Measurements from ENCODE around the gene PPM1H.
"Not testable (repeated sequence)": the region's sequence is repeated elsewhere in the genome, so short reads cannot be mapped to it uniquely, and the experiment has no call there.

Gene PPM1H

DNA sequence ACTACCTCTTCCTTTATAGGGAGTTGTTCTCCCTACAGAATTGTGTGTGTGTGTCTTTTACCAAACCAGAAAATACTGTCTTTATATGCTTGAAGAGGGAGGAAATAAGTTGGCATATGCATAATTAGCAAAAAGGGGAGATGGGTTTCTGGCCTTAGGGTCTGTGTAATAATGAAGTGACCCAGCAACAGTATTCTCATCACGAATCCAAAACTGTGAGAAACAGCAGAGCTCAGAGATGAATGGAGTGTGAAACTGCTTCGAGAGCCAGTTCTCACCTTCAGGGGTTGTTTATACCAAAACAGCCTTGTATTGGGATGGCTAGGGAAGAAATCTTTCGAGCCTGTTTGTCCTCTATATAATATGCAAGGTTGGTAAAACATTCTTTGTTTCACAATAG is 240.8 kb downstream of the PPM1H start:
- DNase-seq = no peak
- in situ Hi-C loops (cut with HindIII; ENCODE audit: low pct_ligation_motif_present, low pct_unique_long_range_greater_than_20kb, low sequenced_read_pairs) = no loop called here

GRCh38 chr12:62693376-62694050 is 241.4 kb downstream of the PPM1H start:
- in situ Hi-C loops (cut with HindIII; ENCODE audit: low pct_ligation_motif_present, low pct_unique_long_range_greater_than_20kb, low sequenced_read_pairs) = no loop called here
- no peak for DNase-seq

GRCh38 chr12:62692884-62693283 is 242.1 kb downstream of the PPM1H start:
- in situ Hi-C loops (cut with HindIII; ENCODE audit: low pct_ligation_motif_present, low pct_unique_long_range_greater_than_20kb, low sequenced_read_pairs) = no loop called here
- DNase-seq = no peak

- in situ Hi-C loops (cut with HindIII; ENCODE audit: low pct_ligation_motif_present, low pct_unique_long_range_greater_than_20kb, low sequenced_read_pairs) = no loop called here
- DNase-seq = no peak
Observed at GRCh38 chr12:62691309-62691708, 243.6 kb downstream of the PPM1H start.

- in situ Hi-C loops (cut with HindIII; ENCODE audit: low pct_ligation_motif_present, low pct_unique_long_range_greater_than_20kb, low sequenced_read_pairs) = no loop called here
- no peak for DNase-seq
Observed at GRCh38 chr12:62689042-62689839, 245.7 kb downstream of the PPM1H start.

DNA sequence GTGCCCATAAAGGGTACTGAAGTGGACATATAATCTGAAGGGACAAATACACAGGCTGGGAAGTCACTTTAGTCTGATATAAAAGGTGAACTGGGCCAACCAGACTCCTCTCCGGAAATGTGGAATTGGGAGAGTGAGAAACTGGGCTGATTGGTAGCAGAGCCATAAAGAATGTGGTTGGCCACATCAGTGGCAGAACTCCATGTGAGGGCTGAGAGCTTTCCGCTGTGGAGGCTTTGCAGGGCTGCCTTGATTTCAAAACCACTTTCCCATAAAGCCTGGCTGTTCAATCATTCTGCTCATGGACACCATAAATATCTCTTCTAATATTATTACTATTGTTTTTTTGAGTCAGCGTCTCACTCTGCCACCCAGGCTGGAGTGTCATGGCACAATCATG is 248.0 kb downstream of the PPM1H start:
- DNase-seq = no peak
- in situ Hi-C loops (cut with HindIII; ENCODE audit: low pct_ligation_motif_present, low pct_unique_long_range_greater_than_20kb, low sequenced_read_pairs) = no loop called here

- DNase-seq = no peak
- in situ Hi-C loops (cut with HindIII; ENCODE audit: low pct_ligation_motif_present, low pct_unique_long_range_greater_than_20kb, low sequenced_read_pairs) = no loop called here
Observed at GRCh38 chr12:62684570-62685295, 250.2 kb downstream of the PPM1H start.

DNA sequence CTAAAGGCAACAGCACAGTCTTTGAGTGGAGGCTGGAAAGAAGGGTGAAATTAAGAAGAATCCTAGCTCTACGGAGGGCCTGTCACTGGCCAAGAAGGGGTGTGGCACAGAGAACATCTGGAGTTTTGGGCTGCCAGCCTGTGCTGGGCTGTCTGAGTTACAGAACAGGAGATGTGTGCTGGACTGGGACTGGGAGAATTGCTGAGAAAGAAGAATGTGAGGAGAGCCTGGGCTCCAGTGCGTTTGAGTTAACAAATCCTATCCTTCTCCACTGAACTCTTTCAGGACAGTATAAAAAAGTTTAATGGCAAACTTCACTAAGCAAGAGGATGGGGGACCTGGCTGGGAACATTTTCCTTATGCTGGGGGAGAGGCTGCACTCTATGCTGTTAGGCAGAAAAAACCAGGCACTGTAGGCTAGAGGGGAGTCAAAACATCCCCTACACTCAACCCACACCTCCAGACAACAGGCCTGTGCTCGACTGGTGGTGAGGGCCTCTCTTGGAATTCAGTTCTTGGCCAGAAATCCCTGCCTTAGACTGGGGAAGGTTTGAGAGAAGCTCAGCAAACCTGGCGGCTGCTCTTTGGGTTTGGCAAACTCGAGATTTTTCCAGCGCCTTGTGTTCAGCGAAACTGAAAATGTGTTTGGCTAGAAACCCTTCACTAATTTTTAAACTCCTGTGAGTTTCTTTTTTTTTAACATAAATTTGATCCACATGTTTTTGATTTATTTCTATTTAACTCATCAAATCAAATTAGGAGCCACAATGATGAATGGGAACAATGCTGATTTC is 251.0 kb downstream of the PPM1H start:
- in situ Hi-C loops (cut with HindIII; ENCODE audit: low pct_ligation_motif_present, low pct_unique_long_range_greater_than_20kb, low sequenced_read_pairs) = no loop called here
- no peak for DNase-seq

GRCh38 chr12:62681306-62681705 is 253.6 kb downstream of the PPM1H start:
- in situ Hi-C loops (cut with HindIII; ENCODE audit: low pct_ligation_motif_present, low pct_unique_long_range_greater_than_20kb, low sequenced_read_pairs) = no loop called here
- DNase-seq = no peak

DNA sequence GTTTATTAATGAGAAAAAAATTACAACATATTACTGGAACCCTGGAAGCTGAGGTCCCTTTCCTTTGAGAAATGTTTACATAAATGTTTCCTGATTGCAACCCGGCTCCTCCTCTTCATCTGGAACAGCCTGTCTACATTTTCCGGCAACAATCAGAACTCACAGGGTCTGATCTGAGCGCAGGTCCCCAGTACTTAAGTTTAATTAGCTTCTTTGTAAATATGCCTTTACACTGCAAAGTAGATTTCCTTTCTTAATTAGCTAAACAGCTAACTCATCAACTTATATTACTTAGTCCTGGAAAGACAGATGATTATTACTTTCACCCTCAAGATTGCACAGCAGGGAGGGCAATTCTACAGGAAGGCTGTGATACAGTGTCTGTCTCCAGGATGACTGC is 255.3 kb downstream of the PPM1H start:
- no peak for DNase-seq
- in situ Hi-C loops (cut with HindIII; ENCODE audit: low pct_ligation_motif_present, low pct_unique_long_range_greater_than_20kb, low sequenced_read_pairs) = no loop called here

DNA sequence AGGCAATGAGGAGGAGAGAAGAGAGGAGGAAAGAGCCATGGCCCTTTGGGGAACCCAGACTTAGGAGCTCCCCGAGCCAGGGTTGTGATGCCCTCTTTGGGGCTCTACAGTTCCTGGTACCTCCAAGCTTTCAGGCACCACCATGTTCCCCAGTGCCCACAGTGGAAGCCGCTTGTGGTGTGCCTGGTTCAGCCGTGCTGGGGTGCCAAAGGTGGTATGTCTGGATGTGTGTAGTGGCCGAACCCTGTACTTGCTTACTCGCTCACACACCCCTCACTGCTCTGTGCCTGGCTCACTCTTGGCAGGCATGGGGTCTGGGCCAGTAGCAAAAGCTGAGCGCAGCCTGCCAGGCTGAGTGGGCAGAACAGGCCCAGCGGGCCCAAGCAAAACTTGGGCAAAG is 257.6 kb downstream of the PPM1H start:
- in situ Hi-C loops (cut with HindIII; ENCODE audit: low pct_ligation_motif_present, low pct_unique_long_range_greater_than_20kb, low sequenced_read_pairs) = no loop called here

GRCh38 chr12:62676521-62677307 is 258.2 kb downstream of the PPM1H start:
- no peak for DNase-seq
- in situ Hi-C loops (cut with HindIII; ENCODE audit: low pct_ligation_motif_present, low pct_unique_long_range_greater_than_20kb, low sequenced_read_pairs) = no loop called here

More for the DNA sequence above, 257.6 kb downstream of the PPM1H start:
- no peak for DNase-seq

DNA sequence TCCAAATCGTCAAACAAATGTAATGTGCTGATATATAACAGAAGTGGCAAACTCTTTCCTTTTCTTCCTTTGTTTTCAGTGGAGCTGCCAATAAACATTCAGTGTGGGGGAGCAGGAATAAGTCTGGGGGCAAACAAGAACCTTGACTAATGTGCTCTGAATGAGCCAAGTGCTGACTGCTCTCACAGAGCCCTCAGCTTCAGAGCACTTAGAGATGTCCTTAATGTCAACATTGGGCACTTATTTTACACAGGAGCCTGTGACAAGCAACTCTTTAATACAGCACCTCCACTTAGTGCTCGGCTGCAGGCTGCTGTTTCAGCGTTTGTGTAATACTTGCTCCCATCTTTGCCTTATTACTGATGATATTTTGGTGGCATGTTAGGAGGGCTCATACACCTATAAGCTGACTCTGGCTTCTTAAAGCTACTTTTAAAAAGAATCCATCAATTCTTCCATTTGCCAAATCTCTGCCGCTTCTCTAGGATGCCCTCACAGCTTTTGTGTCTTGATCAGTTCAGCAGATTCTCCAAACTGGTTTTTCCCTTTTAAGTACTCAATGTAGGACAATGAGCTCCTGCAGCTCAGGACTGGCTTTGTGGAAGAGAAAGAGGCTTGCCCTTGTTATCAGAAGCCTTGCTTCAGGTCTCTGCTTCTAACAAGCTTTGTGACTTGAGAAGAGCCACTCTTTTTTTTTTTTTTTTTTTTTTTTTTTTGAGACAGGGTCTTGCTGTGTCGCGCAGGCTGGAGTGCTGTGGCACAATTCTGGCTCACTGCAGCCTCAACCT is 261.7 kb downstream of the PPM1H start:
- in situ Hi-C loops (cut with HindIII; ENCODE audit: low pct_ligation_motif_present, low pct_unique_long_range_greater_than_20kb, low sequenced_read_pairs) = no loop called here
- no peak for DNase-seq

DNA sequence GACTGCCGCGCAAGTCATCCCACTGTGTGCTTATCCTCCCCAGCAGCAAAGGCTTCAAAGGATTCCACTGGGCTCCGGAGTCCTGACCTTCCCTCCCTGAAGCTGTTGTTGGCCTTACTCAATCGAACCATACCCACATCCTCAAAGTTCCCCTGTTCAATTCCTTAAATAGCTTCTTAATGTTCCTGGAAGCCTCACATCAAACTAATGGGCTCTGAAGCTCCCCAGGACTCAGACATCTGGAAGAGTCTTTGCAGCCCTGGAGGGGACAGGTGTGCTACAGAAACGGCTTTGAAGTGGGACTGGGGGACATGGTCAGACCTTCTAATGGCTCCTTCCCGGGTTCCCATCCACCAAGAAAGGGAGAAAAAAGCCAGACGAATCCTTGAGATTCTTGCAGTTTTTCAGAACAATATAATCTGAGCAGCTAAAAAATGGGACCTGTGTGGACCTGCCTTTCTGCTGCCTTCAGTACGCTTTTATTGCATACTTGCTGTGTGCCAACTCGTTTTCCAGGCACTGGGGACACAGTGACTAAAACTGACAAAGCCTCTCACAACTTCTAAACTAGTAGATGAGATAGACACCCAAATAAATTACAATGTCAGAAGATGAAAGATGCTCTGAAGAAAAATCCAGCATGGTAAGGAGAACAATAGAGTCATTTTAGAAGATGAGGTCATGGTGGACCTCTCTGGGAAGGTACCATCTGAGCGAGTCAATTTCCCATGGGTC is 263.8 kb downstream of the PPM1H start:
- DNase-seq = no peak
- in situ Hi-C loops (cut with HindIII; ENCODE audit: low pct_ligation_motif_present, low pct_unique_long_range_greater_than_20kb, low sequenced_read_pairs) = no loop called here

DNA sequence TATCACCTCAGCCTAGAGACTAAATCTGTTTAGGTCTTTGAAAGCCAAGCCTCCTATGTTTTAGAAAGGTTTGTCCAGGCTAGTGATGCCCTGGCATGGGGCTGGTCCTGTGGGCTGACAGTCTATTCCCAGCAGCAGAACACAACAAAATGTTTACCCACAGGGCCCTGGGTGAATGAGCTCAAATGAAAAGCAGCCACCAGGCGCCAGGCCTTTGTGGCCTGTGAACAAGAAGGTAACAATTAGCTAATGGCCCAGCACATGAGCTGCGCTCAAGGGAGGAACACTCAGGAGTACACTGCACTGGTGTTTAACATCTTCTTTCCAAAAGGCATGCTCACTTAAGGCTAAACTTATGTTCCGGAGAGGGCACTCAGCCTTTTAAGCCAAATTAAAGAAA is 266.2 kb downstream of the PPM1H start:
- in situ Hi-C loops (cut with HindIII; ENCODE audit: low pct_ligation_motif_present, low pct_unique_long_range_greater_than_20kb, low sequenced_read_pairs) = no loop called here
- DNase-seq = no peak

- in situ Hi-C loops (cut with HindIII; ENCODE audit: low pct_ligation_motif_present, low pct_unique_long_range_greater_than_20kb, low sequenced_read_pairs); DNase-seq: not testable (repeated sequence)
Observed at GRCh38 chr12:62664951-62665350, 270.0 kb downstream of the PPM1H start.

GRCh38 chr12:62660756-62661155 is 274.2 kb downstream of the PPM1H start:
- in situ Hi-C loops (cut with HindIII; ENCODE audit: low pct_ligation_motif_present, low pct_unique_long_range_greater_than_20kb, low sequenced_read_pairs) = no loop called here
- no peak for DNase-seq
